GM23338 (cell line): ENCODE results near the gene CCDC81. TPM values are rescaled to one million over a fixed set of nuclear protein-coding genes. Genes with fewer than 3 reads are reported as not detected.

Experiments used
- ATAC-seq: fragments of 200-7000 bp; cut with Tn5 transposase; 3 replicates; pipeline ENCODE4 v1.9.1; 2020
- DNase-seq: peaks from one replicate; pipeline ENCODE4 v3.0.0-alpha.2; 2015; ENCODE audit warnings: low spot score
- H2AFZ ChIP-seq: fragments of 200-600 bp; sonication (generic); 2 replicates; pipeline ENCODE4 v1.8.0; 2016; ENCODE audit warnings: antibody characterized with exemption, mild to moderate bottlenecking, moderate library complexity
- H3F3A ChIP-seq: fragments of 200-600 bp; sonication (generic); replicated peaks from 2 replicates; pipeline ENCODE4 v1.8.0; 2017; ENCODE audit warnings: antibody characterized with exemption, mixed run types, low read depth
- H3K27ac ChIP-seq: fragments of 200-600 bp; sonication (generic); 2 replicates; pipeline ENCODE4 v1.6.1; 2016; ENCODE audit warnings: low read depth
- H3K27me3 ChIP-seq: fragments of 200-600 bp; sonication (generic); 2 replicates; pipeline ENCODE4 v1.8.0; 2016; ENCODE audit warnings: mild to moderate bottlenecking, mixed run types, moderate library complexity; ENCODE audit not compliant: insufficient read depth
- H3K36me3 ChIP-seq: fragments of 200-600 bp; sonication (generic); 2 replicates; pipeline ENCODE4 v1.8.0; 2016; ENCODE audit warnings: mild to moderate bottlenecking; ENCODE audit not compliant: insufficient read depth
- H3K4me1 ChIP-seq: fragments of 200-600 bp; sonication (generic); 2 replicates; pipeline ENCODE4 v1.8.0; 2016; ENCODE audit warnings: mild to moderate bottlenecking, moderate library complexity; ENCODE audit not compliant: insufficient read depth
- H3K4me2 ChIP-seq: fragments of 200-600 bp; sonication (generic); 2 replicates; pipeline ENCODE4 v1.7.1; 2017; ENCODE audit warnings: mixed run types
- H3K4me3 ChIP-seq: fragments of 200-600 bp; sonication (generic); 2 replicates; pipeline ENCODE4 v1.6.1; 2016; ENCODE audit warnings: mixed run types
- H3K79me2 ChIP-seq: fragments of 200-600 bp; sonication (generic); replicated peaks from 2 replicates; pipeline ENCODE4 v1.8.0; 2017; ENCODE audit warnings: mild to moderate bottlenecking; ENCODE audit not compliant: insufficient read depth
- H3K9me2 ChIP-seq: fragments of 200-600 bp; sonication (generic); 2 replicates; pipeline ENCODE4 v1.8.0; 2017; ENCODE audit not compliant: insufficient read depth
- H4K20me1 ChIP-seq: fragments of 200-600 bp; sonication (generic); replicated peaks from 2 replicates; pipeline ENCODE4 v1.8.0; 2017; ENCODE audit warnings: mild to moderate bottlenecking; ENCODE audit not compliant: insufficient read depth
- H3K27ac Mint-ChIP-seq: 2 replicates; pipeline ENCODE4 v1.8.0; 2020; ENCODE audit warnings: inconsistent platforms, mild to moderate bottlenecking, moderate library complexity, mixed read lengths
- H3K27me3 Mint-ChIP-seq: 3 replicates; pipeline ENCODE4 v1.8.0; 2022; ENCODE audit warnings: low read depth, mild to moderate bottlenecking, moderate library complexity, mixed read lengths, inconsistent platforms; ENCODE audit not compliant: insufficient read depth, poor library complexity
- H3K36me3 Mint-ChIP-seq: 3 replicates; pipeline ENCODE4 v1.8.0; 2021; ENCODE audit warnings: low read depth, mild to moderate bottlenecking, inconsistent platforms, moderate library complexity, mixed read lengths
- H3K4me1 Mint-ChIP-seq: 3 replicates; pipeline ENCODE4 v1.8.0; 2020; ENCODE audit warnings: mild to moderate bottlenecking, inconsistent platforms, mixed read lengths
- H3K4me3 Mint-ChIP-seq: 3 replicates; pipeline ENCODE4 v1.8.0; 2021; ENCODE audit warnings: moderate library complexity, mild to moderate bottlenecking, inconsistent platforms, mixed read lengths
- H3K9me3 Mint-ChIP-seq: 3 replicates; pipeline ENCODE4 v1.8.0; 2020; ENCODE audit warnings: moderate library complexity, mild to moderate bottlenecking, inconsistent platforms, mixed read lengths
- CREB1 ChIP-seq: fragments of 250-450 bp; sonication (Bioruptor Pico); IDR thresholded peaks from 2 replicates; pipeline ENCODE4 v1.5.0; 2020; ENCODE audit warnings: low read depth, mild to moderate bottlenecking, moderate library complexity
- CTCF ChIP-seq, 2 experiments: fragments of 200-600 bp in 1 of 2; sonication (generic) in 1 of 2; conservative IDR thresholded peaks; 2 replicates each; pipeline versions ENCODE4 v1.5.1 to v1.6.1; 2016 to 2017; ENCODE audit warnings: antibody characterized with exemption in 2 of 2, low read depth in 2 of 2, mild to moderate bottlenecking in 2 of 2, moderate library complexity in 1 of 2
- ETS1 ChIP-seq: IDR thresholded peaks from 2 replicates; pipeline ENCODE4 v1.6.1; 2016; ENCODE audit warnings: antibody characterized with exemption
- EZH2 ChIP-seq: fragments of 200-600 bp; sonication (generic); IDR thresholded peaks from one replicate; pipeline ENCODE4 v1.8.0; 2017; ENCODE audit warnings: antibody characterized with exemption, mild to moderate bottlenecking, low read depth; ENCODE audit not compliant: unreplicated experiment
- EZH2phosphoT487 ChIP-seq: fragments of 200-600 bp; sonication (generic); IDR thresholded peaks from one replicate; pipeline ENCODE4 v1.8.1; 2018; ENCODE audit warnings: antibody characterized with exemption; ENCODE audit not compliant: unreplicated experiment
- JUNB ChIP-seq: IDR thresholded peaks from one replicate; pipeline ENCODE4 v1.6.1; 2016; ENCODE audit warnings: antibody characterized with exemption; ENCODE audit not compliant: unreplicated experiment
- NANOG ChIP-seq: IDR thresholded peaks from 2 replicates; pipeline ENCODE4 v1.6.1; 2016; ENCODE audit warnings: antibody characterized with exemption, borderline replicate concordance
- POLR2AphosphoS5 ChIP-seq: IDR thresholded peaks from 2 replicates; pipeline ENCODE4 v1.6.1; 2016; ENCODE audit warnings: antibody characterized with exemption, low read depth
- REST ChIP-seq: IDR thresholded peaks from one replicate; pipeline ENCODE4 v1.6.1; 2018; ENCODE audit warnings: antibody characterized with exemption; ENCODE audit not compliant: unreplicated experiment
- STAT1 ChIP-seq: IDR thresholded peaks from one replicate; pipeline ENCODE4 v1.6.1; 2016; ENCODE audit warnings: antibody characterized with exemption; ENCODE audit not compliant: unreplicated experiment
- ZNF114 ChIP-seq: fragments of 250-450 bp; sonication (Bioruptor Pico); IDR thresholded peaks from 2 replicates; pipeline ENCODE4 v1.5.0; 2020; ENCODE audit warnings: mild to moderate bottlenecking, moderate library complexity
- ZNF331 ChIP-seq: fragments of 250-450 bp; sonication (Bioruptor Pico); IDR thresholded peaks from 2 replicates; pipeline ENCODE4 v1.5.0; 2020; ENCODE audit warnings: low read depth, mild to moderate bottlenecking, moderate library complexity
- ZNF462 ChIP-seq: fragments of 250-450 bp; sonication (Bioruptor Pico); IDR thresholded peaks from 2 replicates; pipeline ENCODE4 v1.5.0; 2020; ENCODE audit warnings: mild to moderate bottlenecking, moderate library complexity
- polyA plus RNA-seq: library from polyadenylated mRNA; unstranded; fragments of >200 nt; fragmentation: Nextera tagmentation; extraction: Ambion mirVana; gene quantifications from 2 replicates; pipeline ENCODE4 v1.2.1, GENCODE V29; 2016
- total RNA-seq: library from RNA; depleted of rRNA; stranded (reverse); fragments of >200 nt; shearing (Covaris generic); gene quantifications from 2 replicates; pipeline ENCODE4 v1.2.3, GENCODE V29; 2014

The CCDC81 gene
- total and polyA plus RNA-seq, 2 experiments from 2014 or later: 0.37 to 4.3 TPM

- H3K4me2 ChIP-seq: no peak overlapping the region
- peaks cover 8% of the 10 kb centered on the region; the same call in 1 of the 2 replicates for H3K4me1 ChIP-seq
- peaks cover 2% of the 10 kb centered on the region for H3K27me3 Mint-ChIP-seq
- H3K36me3 ChIP-seq: no peaks in the 10 kb centered on the region
- H3K79me2 ChIP-seq: no peaks in the 10 kb centered on the region
- H3K4me3 ChIP-seq: no peak overlapping the region
- H3K27ac Mint-ChIP-seq: no peak overlapping the region
- no peak for DNase-seq
- peaks cover 6% of the 10 kb centered on the region; the same call in 2 of the 3 replicates for H3K36me3 Mint-ChIP-seq
- no peak overlapping the region for H3K4me3 Mint-ChIP-seq
- no peaks in the 10 kb centered on the region for H3K27me3 ChIP-seq
- peaks cover 3% of the 10 kb centered on the region; the same call in 1 of the 3 replicates for H3K9me3 Mint-ChIP-seq
- H2AFZ ChIP-seq: no peak overlapping the region
- ATAC-seq: no peak
- no peaks in the 10 kb centered on the region for H3K9me2 ChIP-seq
- TF ChIP-seq ZNF114 (CRISPR knock-in tag) (no peak), ZNF331 (CRISPR knock-in tag) (no peak), POLR2AphosphoS5 (no peak), JUNB (no peak), EZH2phosphoT487 (no peak), ZNF462 (CRISPR knock-in tag) (no peak), NANOG (no peak), STAT1 (no peak), ETS1 (no peak), REST (no peak), CREB1 (no peak), EZH2 (no peak), CTCF (conservative IDR thresholded peaks at IDR 0.05; ENCODE audit: low read depth in 2 of 2) (no peak)
- peaks cover 7% of the 10 kb centered on the region for H3K4me1 Mint-ChIP-seq
- H3F3A ChIP-seq: no peaks in the 10 kb centered on the region
- H3K27ac ChIP-seq: no peak overlapping the region
- H4K20me1 ChIP-seq: no peaks in the 10 kb centered on the region
Observed at GRCh38 chr11:86369668-86370067, 5.0 kb upstream of the CCDC81 start.
